GM12878 (cell line): Measurements from ENCODE around the gene C9orf50.

ENCODE experiments used
- CHD2 ChIP-seq: IDR thresholded peaks from 2 replicates; pipeline ENCODE4 v1.6.1; 2011; ENCODE audit warnings: low read depth, low read length, improper control_type of control experiment, borderline replicate concordance
- TF ChIP-seq, protein P1 (sequence below), 3 experiments: IDR thresholded peaks in 2 of 3; conservative IDR thresholded peaks in 1 of 3; 2 replicates each; pipeline ENCODE4 v1.5.1; 2011; ENCODE audit warnings: low read depth in 3 of 3, low read length in 3 of 3, mild to moderate bottlenecking in 3 of 3, control low read depth in 2 of 3, moderate library complexity in 2 of 3, inconsistent platforms in 1 of 3, mixed read lengths in 1 of 3; ENCODE audit not compliant: control insufficient read depth in 2 of 3, insufficient read depth in 1 of 3; ENCODE audit errors: extremely low read depth in 1 of 3

- TF ChIP-seq, protein P1, sequence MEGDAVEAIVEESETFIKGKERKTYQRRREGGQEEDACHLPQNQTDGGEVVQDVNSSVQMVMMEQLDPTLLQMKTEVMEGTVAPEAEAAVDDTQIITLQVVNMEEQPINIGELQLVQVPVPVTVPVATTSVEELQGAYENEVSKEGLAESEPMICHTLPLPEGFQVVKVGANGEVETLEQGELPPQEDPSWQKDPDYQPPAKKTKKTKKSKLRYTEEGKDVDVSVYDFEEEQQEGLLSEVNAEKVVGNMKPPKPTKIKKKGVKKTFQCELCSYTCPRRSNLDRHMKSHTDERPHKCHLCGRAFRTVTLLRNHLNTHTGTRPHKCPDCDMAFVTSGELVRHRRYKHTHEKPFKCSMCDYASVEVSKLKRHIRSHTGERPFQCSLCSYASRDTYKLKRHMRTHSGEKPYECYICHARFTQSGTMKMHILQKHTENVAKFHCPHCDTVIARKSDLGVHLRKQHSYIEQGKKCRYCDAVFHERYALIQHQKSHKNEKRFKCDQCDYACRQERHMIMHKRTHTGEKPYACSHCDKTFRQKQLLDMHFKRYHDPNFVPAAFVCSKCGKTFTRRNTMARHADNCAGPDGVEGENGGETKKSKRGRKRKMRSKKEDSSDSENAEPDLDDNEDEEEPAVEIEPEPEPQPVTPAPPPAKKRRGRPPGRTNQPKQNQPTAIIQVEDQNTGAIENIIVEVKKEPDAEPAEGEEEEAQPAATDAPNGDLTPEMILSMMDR (IDR thresholded peaks at IDR 0.05 in 2 of 3, conservative IDR thresholded peaks at IDR 0.05 in 1 of 3; ENCODE audit: control insufficient read depth in 2 of 3, extremely low read depth in 1 of 3, insufficient read depth in 1 of 3, low read depth in 3 of 3, low read length in 3 of 3), result no peak
- no peak for TF ChIP-seq CHD2
Measured at GRCh38 chr9:129572517-129572916, 48.4 kb downstream of the C9orf50 start.
